Measurements from ENCODE around the gene HDAC3. TPM values are rescaled to one million over a fixed set of nuclear protein-coding genes. Genes with fewer than 3 reads are reported as not detected.

The HDAC3 gene
- total and polyA plus RNA-seq, 9 donors: 34.2 to 73.8 (median 49.4) TPM

- WGBS, 3 donors: 82 to 90% (median 85%) methylated on average over 5 of the region's 5 CpGs
- peaks cover 5% of the 10 kb centered on the region for H3K4me1 ChIP-seq (ENCODE audit: insufficient read depth)
- no peak for DNase-seq
- TF ChIP-seq CTCF (IDR thresholded peaks at IDR 0.05): no peak
- no peaks in the 10 kb centered on the region for H3K27me3 ChIP-seq
- H3K9me3 ChIP-seq: no peaks in the 10 kb centered on the region
- intact Hi-C loops (cut with DNase I): no loop called here
- no peak overlapping the region for H3K27ac ChIP-seq
- H3K4me3 ChIP-seq: no peak overlapping the region
- no peaks in the 10 kb centered on the region for H3K36me3 ChIP-seq
Observed at GRCh38 chr5:141647242-141647641, 10.6 kb upstream of the HDAC3 start.

GRCh38 chr5:141646026-141646425, 9.4 kb upstream of the HDAC3 start:
- Histone ChIP-seq H3K4me1 (ENCODE audit: insufficient read depth) (peaks cover 2% of the 10 kb centered on the region), H3K27me3 (no peaks in the 10 kb centered on the region), H3K9me3 (no peaks in the 10 kb centered on the region), H3K27ac (no peak overlapping the region), H3K36me3 (no peaks in the 10 kb centered on the region), H3K4me3 (no peak overlapping the region)
- TF ChIP-seq CTCF (IDR thresholded peaks at IDR 0.05) (no peak), EP300 (IDR thresholded peaks at IDR 0.05) (no peak), POLR2A (IDR thresholded peaks at IDR 0.05) (no peak)
- intact Hi-C loops (cut with DNase I): no loop called here
- no peak for DNase-seq
- 89 to 95% (median 90%) methylated on average over 6 of the region's 6 CpGs for WGBS, 3 donors

- Histone ChIP-seq H3K36me3 (no peaks in the 10 kb centered on the region), H3K4me3 (no peak overlapping the region), H3K4me1 (ENCODE audit: insufficient read depth) (peaks cover 6% of the 10 kb centered on the region), H3K27ac (no peak overlapping the region), H3K9me3 (no peaks in the 10 kb centered on the region), H3K27me3 (no peaks in the 10 kb centered on the region)
- DNase-seq: no peak
- WGBS, 3 donors: 75 to 81% (median 77%) methylated on average over 2 of the region's 2 CpGs
- intact Hi-C loops (cut with DNase I): no loop called here
- TF ChIP-seq POLR2A (IDR thresholded peaks at IDR 0.05): no peak
- no peak for TF ChIP-seq EP300 (IDR thresholded peaks at IDR 0.05)
- no peak for TF ChIP-seq CTCF (IDR thresholded peaks at IDR 0.05)
Observed at GRCh38 chr5:141641634-141642267, 5.1 kb upstream of the HDAC3 start.

- Histone ChIP-seq H3K9me3 (no peaks in the 10 kb centered on the region), H3K4me1 (ENCODE audit: insufficient read depth) (peaks cover 8% of the 10 kb centered on the region), H3K36me3 (no peaks in the 10 kb centered on the region), H3K27ac (no peak overlapping the region), H3K4me3 (no peak overlapping the region), H3K27me3 (no peaks in the 10 kb centered on the region)
- intact Hi-C loops (cut with DNase I): no loop called here
- 78 to 82% (median 79%) methylated on average over 9 of the region's 9 CpGs for WGBS, 3 donors
- TF ChIP-seq EP300 (IDR thresholded peaks at IDR 0.05) (no peak), POLR2A (IDR thresholded peaks at IDR 0.05) (no peak), CTCF (IDR thresholded peaks at IDR 0.05) (no peak)
- DNase-seq: no peak
Observed at GRCh38 chr5:141640698-141641097, 4.0 kb upstream of the HDAC3 start.

All from ovary (tissue), 9 donors.